Lower leg skin (tissue), 4 donors: ENCODE measurements around the gene HHIPL1. TPM values are rescaled to one million over a fixed set of nuclear protein-coding genes. Genes with fewer than 3 reads are reported as not detected.

Source experiments
- DNase-seq, 2 donors: peaks; one replicate each; pipeline ENCODE4 v3.0.0-alpha.2; 2019; ENCODE audit warnings: low spot score in 2 of 2
- H3K4me3 ChIP-seq: fragments of 200-600 bp; sonication (generic); 2 replicates; pipeline ENCODE4 v1.5.1; 2017; ENCODE audit warnings: mild to moderate bottlenecking, low read depth; ENCODE audit not compliant: poor library complexity, severe bottlenecking
- CTCF ChIP-seq, 3 donors: fragments of 450-650 bp; IDR thresholded peaks; one replicate each; pipeline ENCODE4 v1.5.1; 2016; ENCODE audit warnings: antibody characterized with exemption in 3 of 3, mild to moderate bottlenecking in 3 of 3, moderate library complexity in 2 of 3
- POLR2A ChIP-seq, 2 donors: fragments of 450-650 bp; IDR thresholded peaks; one replicate each; pipeline ENCODE4 v1.6.1; 2016 to 2017; ENCODE audit warnings: antibody characterized with exemption in 2 of 2, mild to moderate bottlenecking in 1 of 2, moderate library complexity in 1 of 2
- WGBS, 2 donors: methylation state at CpG; one replicate each; pipeline ENCODE4 v1.1.5; 2018; 5-methylcytosine and 5-hydroxymethylcytosine counted together
- intact Hi-C: fragments of 100-400 bp; cut with DNase I; formaldehyde crosslinking; loops from one replicate; pipeline ENCODE4 v1.15.0; 2023; ENCODE audit warnings: low total_unique reads
- total RNA-seq, 4 donors: library from RNA; depleted of rRNA; stranded (reverse); fragments of >200 nt; gene quantifications; one replicate each; pipeline ENCODE4 v1.1.0, GENCODE V29; 2016

The HHIPL1 gene
- total RNA-seq, 4 donors from 2014 or later = 0.59 to 2.4 (median 0.92) TPM

GRCh38 chr14:99681101-99681831 is 36.3 kb downstream of the HHIPL1 start:
- 80 to 85% methylated on average over 12 of the region's 12 CpGs for WGBS, 2 donors
- TF ChIP-seq CTCF (IDR thresholded peaks at IDR 0.05) = no peak
- DNase-seq = no peak
- intact Hi-C loops = loop anchor here (5.0 kb wide), 1 partner anchor 201 kb away; no protein-coding TSS in a partner anchor
- H3K4me3 ChIP-seq = no peak overlapping the region

GRCh38 chr14:99681832-99682148 is 36.9 kb downstream of the HHIPL1 start:
- H3K4me3 ChIP-seq = no peak overlapping the region
- 75 to 76% methylated on average over 11 of the region's 11 CpGs for WGBS, 2 donors
- intact Hi-C loops = loop anchor here (5.0 kb wide), 1 partner anchor 201 kb away; no protein-coding TSS in a partner anchor
- TF ChIP-seq POLR2A (IDR thresholded peaks at IDR 0.05) (no peak), CTCF (IDR thresholded peaks at IDR 0.05) (no peak)
- DNase-seq = peak in 1 of 2 donors; percentile 83

GRCh38 chr14:99682809-99683618 is 38.1 kb downstream of the HHIPL1 start:
- TF ChIP-seq POLR2A (IDR thresholded peaks at IDR 0.05) (no peak), CTCF (IDR thresholded peaks at IDR 0.05) (peak in 1 of 3 donors; percentile 21)
- peak overlapping the region; percentile 76 for H3K4me3 ChIP-seq
- 1% methylated on average over 22 to 40 of the region's 42 CpGs for WGBS, 2 donors
- DNase-seq = peak; percentile 75 to 95
- intact Hi-C loops = loop anchor here (5.0 kb wide), 1 partner anchor 199 kb away; no protein-coding TSS in a partner anchor

- 1 to 2% methylated on average over 38 to 45 of the region's 83 CpGs for WGBS, 2 donors
- peak; percentile 100 for DNase-seq
- no peak for TF ChIP-seq POLR2A (IDR thresholded peaks at IDR 0.05)
- TF ChIP-seq CTCF (IDR thresholded peaks at IDR 0.05) = no peak
- intact Hi-C loops = loop anchor here (5.0 kb wide), 1 partner anchor 198 kb away; no protein-coding TSS in a partner anchor
- H3K4me3 ChIP-seq = peak within 1 kb of the TSS; percentile 76
Measured at GRCh38 chr14:99683619-99684409, 38.9 kb downstream of the HHIPL1 start, which contains the start of gene CYP46A1. Gene CYP46A1, plus strand, starts transcription at chr14:99684298. Its CDS starts 120 bp downstream, at chr14:99684418.

- peak overlapping the region; percentile 32 for H3K4me3 ChIP-seq
- no peak for TF ChIP-seq CTCF (IDR thresholded peaks at IDR 0.05)
- no peak for TF ChIP-seq POLR2A (IDR thresholded peaks at IDR 0.05)
- peak in 1 of 2 donors; percentile 33 for DNase-seq
- WGBS, 2 donors = 16% methylated on average over 11 to 14 of the region's 45 CpGs
- intact Hi-C loops = loop anchor here (5.0 kb wide), 1 partner anchor 198 kb away; no protein-coding TSS in a partner anchor
Measured at GRCh38 chr14:99684410-99684934, 39.5 kb downstream of the HHIPL1 start.
